ENCODE measurements around the gene CEP170B.
A peak's percentile ranks its signal among the peaks of the same experiment; 100 is the strongest.
"Not testable (repeated sequence)": the region's sequence is repeated elsewhere in the genome, so short reads cannot be mapped to it uniquely, and the experiment has no call there.

Gene CEP170B

DNA sequence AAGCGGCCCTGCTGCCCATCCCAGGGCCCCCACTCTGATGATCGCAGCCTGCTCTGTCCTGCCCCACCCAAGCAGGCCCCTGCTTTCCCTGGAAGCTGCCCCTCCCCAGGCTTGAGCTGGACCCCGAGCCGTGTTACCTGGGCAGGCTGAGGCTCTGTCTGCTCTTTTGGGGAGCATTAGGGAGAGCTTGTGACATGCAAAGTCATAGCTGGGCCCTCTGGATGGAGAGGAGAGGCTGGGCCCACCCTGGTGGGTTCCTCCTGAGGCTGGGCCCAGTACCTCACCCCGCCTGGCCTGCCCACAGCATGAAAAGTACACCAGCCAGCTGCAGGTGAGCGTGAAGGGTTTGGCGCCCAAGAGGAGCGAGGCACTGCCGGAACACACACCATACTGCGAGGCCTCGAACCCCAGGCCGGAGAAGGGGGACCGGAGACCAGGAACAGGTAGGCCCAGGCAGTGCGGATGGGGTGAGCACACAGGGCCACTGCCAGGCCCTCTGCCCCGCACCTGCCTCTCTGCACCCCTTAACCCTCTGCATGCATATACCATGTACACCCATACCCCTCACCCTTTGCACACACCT lies 15.0 kb downstream of the CEP170B start:
- DNase-seq: no peak

DNA sequence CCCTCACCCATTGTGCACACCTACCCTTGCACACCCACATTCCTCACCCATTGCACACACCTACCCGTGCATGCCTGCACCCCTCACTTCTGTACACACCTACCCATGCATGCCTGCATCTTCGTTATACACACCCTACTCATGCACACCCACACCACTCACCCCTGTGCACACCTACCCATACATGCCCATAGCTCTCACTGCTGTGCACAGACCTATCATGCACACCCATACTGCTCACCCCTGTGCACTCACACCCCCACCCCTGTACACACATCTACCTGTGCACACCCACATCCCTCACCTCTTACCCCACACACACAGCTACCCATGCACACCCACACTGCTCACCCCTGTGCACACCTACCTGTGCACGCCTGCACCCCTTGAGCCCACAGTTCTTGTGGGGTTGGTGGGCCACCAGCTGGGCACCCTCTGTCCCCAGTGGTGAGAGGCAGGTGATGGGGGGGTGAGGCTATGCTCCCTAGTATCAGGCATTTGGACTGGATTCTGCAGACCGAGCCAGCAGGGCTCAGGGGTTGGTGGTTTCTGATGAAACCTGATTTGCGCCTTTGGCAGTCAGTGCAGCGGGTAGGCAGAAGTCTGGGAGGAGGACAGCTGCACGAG lies 15.6 kb downstream of the CEP170B start:
- DNase-seq: no peak

DNA sequence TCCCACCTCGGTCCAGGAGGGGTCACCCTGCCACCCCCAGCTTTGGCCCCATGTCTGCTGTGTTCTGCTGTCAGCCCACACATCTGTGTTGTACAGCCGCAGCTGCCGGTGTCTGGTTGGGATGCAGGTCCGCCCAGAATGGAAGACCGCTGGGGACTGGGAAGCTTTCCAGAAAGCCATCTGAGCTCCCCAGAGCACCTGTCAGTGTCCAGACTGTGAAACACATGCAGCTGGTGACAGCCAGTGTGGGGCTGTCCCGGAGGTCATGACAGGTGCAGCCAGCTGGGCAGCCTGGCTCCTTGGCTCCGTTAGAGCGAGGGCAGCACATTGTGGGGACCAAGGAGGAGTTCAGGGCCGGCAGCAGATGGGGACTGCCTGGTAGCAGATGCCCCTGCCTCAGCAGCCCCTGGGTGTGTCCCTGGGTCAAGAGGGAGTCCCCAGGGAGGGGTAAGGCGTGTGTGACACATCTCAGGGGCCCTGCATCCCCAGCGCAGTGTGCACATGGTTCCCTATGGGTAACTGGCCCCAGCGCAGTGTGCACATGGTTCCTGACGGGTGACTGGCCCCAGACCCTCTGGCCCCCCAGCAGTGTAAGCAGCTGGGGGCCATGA lies 16.4 kb downstream of the CEP170B start:
- DNase-seq: peak in 1 of 14 donors; percentile 34

DNA sequence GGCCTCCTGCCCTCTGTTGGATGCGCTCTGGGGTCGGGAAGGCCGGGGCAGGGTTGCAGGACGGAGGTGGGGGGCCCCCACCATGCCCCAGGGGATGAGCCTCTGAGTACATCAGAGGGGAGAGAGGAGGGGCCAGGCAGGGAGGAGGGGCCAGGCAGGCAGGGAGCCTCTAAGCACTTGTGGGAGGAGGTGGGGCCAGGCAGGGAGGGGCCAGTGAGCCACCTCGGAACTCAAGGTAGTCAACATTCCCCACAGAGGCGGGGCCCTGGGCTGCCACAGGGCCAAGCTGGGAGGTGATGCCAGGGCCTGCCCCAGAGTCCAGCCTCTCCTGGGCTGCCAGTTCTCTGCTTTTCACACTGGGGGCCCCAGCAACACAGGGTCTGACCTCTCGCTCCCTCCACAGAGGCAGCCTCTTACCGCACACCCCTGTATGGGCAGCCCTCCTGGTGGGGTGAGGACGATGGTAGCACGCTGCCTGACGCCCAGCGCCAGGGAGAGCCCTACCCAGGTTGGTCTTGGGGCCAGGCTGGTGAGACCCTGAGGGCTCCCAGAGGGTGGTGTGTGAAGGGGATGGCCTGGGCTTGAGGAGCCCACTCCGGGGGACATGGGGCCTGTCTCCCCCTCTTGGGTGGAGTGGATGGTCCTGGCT lies 17.4 kb downstream of the CEP170B start:
- DNase-seq: no peak

DNA sequence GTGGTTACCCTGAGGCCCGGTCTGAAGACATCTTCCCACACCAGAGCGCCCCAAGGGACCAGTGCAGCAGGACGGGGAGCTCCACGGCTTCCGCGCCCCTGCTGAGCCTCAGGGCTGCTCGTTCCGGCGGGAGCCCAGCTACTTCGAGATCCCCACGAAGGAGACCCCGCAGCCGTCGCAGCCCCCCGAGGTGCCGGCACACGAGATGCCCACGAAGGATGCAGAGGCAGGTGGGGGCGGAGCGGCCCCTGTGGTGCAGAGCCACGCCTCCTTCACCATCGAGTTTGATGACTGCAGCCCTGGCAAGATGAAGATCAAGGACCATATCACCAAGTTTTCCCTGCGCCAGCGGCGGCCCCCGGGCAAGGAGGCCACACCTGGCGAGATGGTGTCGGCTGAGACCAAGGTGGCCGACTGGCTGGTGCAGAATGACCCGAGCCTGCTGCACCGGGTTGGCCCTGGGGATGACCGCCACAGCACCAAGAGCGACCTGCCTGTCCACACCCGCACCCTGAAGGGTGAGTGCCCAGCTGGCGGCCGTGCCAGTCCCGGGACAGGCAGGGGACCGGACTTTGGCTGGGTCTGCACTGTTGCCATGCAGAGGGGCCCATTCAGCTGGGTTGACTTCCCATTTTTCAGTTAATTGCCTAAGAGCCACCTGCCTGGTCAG lies 18.1 kb downstream of the CEP170B start:
- no peak for DNase-seq

DNA sequence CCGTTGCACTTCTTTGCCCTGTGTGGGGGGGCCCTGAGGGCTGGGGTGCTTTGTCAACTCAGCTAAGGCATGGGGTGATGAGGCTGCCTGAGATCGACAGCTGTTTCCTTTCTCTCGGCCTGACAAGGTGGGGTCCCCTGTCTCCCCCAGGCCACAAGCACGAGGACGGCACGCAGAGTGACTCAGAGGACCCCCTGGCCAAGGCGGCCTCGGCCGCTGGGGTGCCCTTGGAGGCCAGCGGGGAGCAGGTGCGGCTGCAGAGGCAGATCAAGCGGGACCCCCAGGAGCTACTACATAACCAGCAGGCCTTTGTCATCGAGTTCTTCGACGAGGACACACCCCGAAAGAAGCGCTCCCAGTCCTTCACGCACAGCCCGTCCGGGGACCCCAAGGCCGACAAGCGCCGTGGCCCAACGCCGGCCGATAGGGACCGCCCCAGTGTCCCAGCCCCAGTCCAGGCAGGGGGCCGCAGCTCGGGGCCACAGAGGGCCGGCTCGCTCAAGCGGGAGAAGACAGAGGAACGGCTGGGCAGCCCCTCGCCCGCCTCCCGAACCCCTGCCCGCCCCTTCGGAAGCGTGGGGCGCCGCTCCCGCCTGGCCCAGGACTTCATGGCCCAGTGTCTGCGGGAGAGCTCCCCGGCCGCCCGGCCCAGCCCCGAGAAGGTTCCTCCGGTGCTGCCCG lies 18.8 kb downstream of the CEP170B start:
- DNase-seq: no peak

GRCh38 chr14:104884381-104884780 lies 19.3 kb downstream of the CEP170B start:
- not testable (repeated sequence) for DNase-seq

- DNase-seq: no peak
These were observed 20.2 kb downstream of the CEP170B start for GRCh38 chr14:104885031-104885972.

- no peak for DNase-seq
These were observed 21.1 kb downstream of the CEP170B start for GRCh38 chr14:104885973-104886689.

DNA sequence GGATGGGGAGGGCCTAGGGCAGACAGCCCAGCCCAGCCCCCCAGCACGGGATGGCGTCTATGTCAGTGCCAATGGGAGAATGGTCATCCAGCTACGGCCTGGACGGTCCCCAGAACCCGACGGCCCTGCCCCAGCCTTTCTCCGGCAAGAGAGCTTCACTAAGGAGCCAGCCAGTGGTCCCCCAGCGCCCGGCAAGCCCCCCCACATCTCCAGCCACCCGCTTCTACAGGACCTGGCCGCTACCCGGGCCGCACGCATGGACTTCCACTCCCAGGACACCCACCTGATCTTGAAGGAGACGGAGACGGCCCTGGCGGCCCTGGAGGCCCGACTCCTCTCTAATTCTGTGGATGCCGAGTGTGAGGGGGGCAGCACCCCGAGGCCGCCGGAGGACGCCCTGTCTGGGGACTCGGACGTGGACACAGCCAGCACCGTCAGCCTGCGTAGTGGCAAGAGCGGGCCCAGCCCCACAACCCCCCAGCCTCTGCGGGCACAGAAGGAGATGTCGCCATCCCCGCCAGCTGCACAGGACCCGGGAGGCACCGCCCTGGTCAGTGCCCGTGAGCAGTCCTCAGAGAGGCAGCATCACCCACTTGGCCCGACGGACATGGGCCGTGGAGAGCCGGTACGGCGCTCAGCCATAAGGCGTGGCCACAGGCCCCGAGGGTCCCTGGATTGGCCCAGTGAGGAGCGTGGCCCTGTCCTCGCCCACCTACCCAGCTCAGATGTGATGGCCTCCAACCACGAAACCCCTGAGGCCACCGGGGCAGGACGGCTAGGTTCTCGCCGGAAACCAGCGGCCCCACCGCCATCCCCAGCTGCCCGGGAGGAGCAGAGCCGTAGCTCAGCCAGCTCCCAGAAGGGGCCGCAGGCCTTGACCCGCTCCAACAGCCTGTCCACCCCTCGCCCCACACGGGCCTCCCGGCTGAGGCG lies 21.9 kb downstream of the CEP170B start:
- DNase-seq: no peak

- no peak for DNase-seq
These were observed 22.8 kb downstream of the CEP170B start for GRCh38 chr14:104887623-104888488.

DNA sequence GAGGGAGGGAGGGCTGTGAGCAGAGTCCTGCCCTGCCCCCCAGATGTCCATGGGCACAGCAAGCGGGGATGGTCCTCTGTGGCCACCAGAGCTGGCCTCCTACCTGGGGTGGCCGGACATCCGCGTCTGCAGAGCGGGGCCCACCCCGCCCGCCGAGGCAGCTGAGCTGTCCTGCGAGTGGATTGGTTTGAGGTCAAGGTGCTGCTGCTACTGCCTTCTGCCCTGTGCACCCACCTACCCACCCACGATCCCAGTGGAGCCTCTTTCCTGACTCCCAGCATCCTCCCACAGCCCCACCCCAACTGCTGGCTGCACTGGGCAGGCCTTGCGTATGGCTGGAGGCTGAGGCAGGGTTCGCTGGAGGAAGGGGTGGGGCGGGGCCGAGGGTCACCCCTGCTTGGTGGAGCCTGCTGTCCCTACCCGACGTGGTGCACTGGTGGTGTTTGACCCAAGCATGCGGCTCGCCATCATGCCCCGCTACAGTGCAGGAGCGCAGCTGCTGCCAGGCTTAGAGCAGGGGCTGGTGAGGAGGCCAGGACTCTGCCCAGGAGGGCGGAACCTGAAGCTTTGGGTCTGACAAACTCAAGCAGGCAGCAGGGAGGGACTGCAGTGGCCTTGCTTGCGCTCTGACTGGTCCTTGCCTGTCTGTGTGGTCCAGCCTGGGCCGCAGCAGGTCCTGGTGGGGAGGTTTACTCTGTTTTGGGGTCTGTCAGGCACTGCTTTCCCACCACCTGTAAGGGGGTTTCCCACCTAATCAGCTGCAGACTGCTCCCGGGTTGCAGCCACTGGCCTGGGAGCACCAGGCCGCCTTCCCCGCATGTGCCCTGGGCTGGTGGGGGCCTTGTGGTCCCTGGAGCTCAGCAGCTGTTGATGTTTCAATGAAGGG lies 23.7 kb downstream of the CEP170B start:
- DNase-seq: no peak

- no peak for DNase-seq
These were observed 24.3 kb downstream of the CEP170B start for GRCh38 chr14:104889375-104889757.

DNA sequence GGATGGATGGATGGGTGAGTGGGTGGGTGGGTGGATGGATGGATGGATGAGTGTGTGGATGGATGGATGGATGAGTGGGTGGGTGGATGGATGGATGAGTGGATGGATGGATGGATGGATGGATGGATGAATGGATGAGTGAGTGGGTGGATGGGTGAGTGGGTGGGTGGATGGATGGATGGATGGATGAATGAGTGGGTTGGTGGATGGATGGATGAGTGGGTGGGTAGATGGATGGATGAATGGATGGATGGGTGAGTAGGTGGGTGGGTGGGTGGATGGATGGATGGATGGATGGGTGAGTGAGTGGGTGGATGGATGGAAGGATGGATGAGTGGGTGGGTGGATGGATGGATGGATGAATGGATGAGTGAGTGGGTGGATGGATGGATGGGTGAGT lies 25.2 kb downstream of the CEP170B start:
- DNase-seq: not testable (repeated sequence)

DNA sequence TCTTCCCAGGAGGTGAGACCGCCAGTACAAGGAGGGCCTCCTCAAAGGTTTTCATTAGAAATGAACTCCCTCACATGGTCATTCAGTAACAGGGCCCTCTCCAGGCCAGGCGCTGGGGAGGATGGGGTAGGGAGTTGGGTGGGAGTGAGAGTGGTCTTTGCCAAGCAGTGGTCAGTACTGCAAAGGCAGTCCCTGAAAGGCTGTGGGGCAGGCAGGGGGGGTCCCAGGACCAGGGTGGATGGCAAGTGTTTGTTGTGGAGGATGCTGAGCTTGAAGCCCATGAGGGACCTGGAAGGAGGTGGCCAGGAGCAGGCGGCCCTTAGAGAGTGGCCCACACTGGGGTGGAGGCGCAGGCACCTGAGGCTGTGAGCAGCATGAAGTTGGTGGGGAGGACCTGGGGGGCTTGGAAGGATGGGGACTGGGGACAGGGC lies 26.1 kb downstream of the CEP170B start:
- DNase-seq: no peak

- DNase-seq: no peak
These were observed 26.8 kb downstream of the CEP170B start for GRCh38 chr14:104891664-104892530.

All from C1 segment of cervical spinal cord (tissue), 14 donors.